ENCODE measurements around the gene ARG2.
"Not testable (repeated sequence)": the region's sequence is repeated elsewhere in the genome, so short reads cannot be mapped to it uniquely, and the experiment has no call there.

ARG2 gene

GRCh38 chr14:67595392-67595791 is 24.3 kb upstream of the ARG2 start:
- in situ Hi-C loops (cut with HindIII; ENCODE audit: low pct_unique_long_range_greater_than_20kb, low sequenced_read_pairs): loop anchor here (25.0 kb wide), 1 partner anchor 158 kb away; no protein-coding TSS in a partner anchor
- DNase-seq (ENCODE audit: low read depth in 1 of 2, low spot score in 1 of 2): no peak
- no peak for TF ChIP-seq JUND (IDR thresholded peaks at IDR 0.05; ENCODE audit: low read depth)

- no peak for TF ChIP-seq JUND (IDR thresholded peaks at IDR 0.05; ENCODE audit: low read depth)
- peak; percentile 93 for DNase-seq (ENCODE audit: low read depth in 1 of 2, low spot score in 1 of 2)
- in situ Hi-C loops (cut with HindIII; ENCODE audit: low pct_unique_long_range_greater_than_20kb, low sequenced_read_pairs): loop anchor here (25.0 kb wide), 1 partner anchor 163 kb away; no protein-coding TSS in a partner anchor
These were observed 19.8 kb upstream of the ARG2 start, which contains the start of gene PIGH for GRCh38 chr14:67599698-67600561. Gene PIGH (minus strand): TSS chr14:67600268. CDS start chr14:67600203, 65 bp downstream.

GRCh38 chr14:67600562-67600974 is 19.2 kb upstream of the ARG2 start:
- in situ Hi-C loops (cut with HindIII; ENCODE audit: low pct_unique_long_range_greater_than_20kb, low sequenced_read_pairs): not testable (repeated sequence)

GRCh38 chr14:67602076-67602475 is 17.6 kb upstream of the ARG2 start:
- no peak for TF ChIP-seq JUND (IDR thresholded peaks at IDR 0.05; ENCODE audit: low read depth)
- DNase-seq (ENCODE audit: low read depth in 1 of 2, low spot score in 1 of 2): no peak
- in situ Hi-C loops (cut with HindIII; ENCODE audit: low pct_unique_long_range_greater_than_20kb, low sequenced_read_pairs): no loop called here

More at GRCh38 chr14:67600562-67600974, 19.2 kb upstream of the ARG2 start:
- not testable (repeated sequence) for DNase-seq (ENCODE audit: low read depth in 1 of 2, low spot score in 1 of 2)

- no peak for TF ChIP-seq JUND (IDR thresholded peaks at IDR 0.05; ENCODE audit: low read depth)
- no peak for DNase-seq (ENCODE audit: low read depth in 1 of 2, low spot score in 1 of 2)
- in situ Hi-C loops (cut with HindIII; ENCODE audit: low pct_unique_long_range_greater_than_20kb, low sequenced_read_pairs): no loop called here
These were observed 16.6 kb upstream of the ARG2 start for GRCh38 chr14:67602995-67603545.

GRCh38 chr14:67607646-67608045 is 12.1 kb upstream of the ARG2 start:
- TF ChIP-seq JUND (IDR thresholded peaks at IDR 0.05; ENCODE audit: low read depth): no peak
- no peak for DNase-seq (ENCODE audit: low read depth in 1 of 2, low spot score in 1 of 2)
- in situ Hi-C loops (cut with HindIII; ENCODE audit: low pct_unique_long_range_greater_than_20kb, low sequenced_read_pairs): no loop called here

GRCh38 chr14:67609642-67610310 is 9.9 kb upstream of the ARG2 start:
- DNase-seq (ENCODE audit: low read depth in 1 of 2, low spot score in 1 of 2): no peak
- in situ Hi-C loops (cut with HindIII; ENCODE audit: low pct_unique_long_range_greater_than_20kb, low sequenced_read_pairs): no loop called here
- no peak for TF ChIP-seq JUND (IDR thresholded peaks at IDR 0.05; ENCODE audit: low read depth)

GRCh38 chr14:67610491-67610890 is 9.2 kb upstream of the ARG2 start:
- in situ Hi-C loops (cut with HindIII; ENCODE audit: low pct_unique_long_range_greater_than_20kb, low sequenced_read_pairs): no loop called here
- DNase-seq (ENCODE audit: low read depth in 1 of 2, low spot score in 1 of 2): no peak
- TF ChIP-seq JUND (IDR thresholded peaks at IDR 0.05; ENCODE audit: low read depth): no peak

GRCh38 chr14:67618617-67619063 is 1.1 kb upstream of the ARG2 start:
- DNase-seq (ENCODE audit: low read depth in 1 of 2, low spot score in 1 of 2): peak; percentile 34 to 82
- in situ Hi-C loops (cut with HindIII; ENCODE audit: low pct_unique_long_range_greater_than_20kb, low sequenced_read_pairs): no loop called here
- TF ChIP-seq JUND (IDR thresholded peaks at IDR 0.05; ENCODE audit: low read depth): no peak

GRCh38 chr14:67620217-67620785 is 581 bp downstream of the ARG2 start:
- TF ChIP-seq JUND (IDR thresholded peaks at IDR 0.05; ENCODE audit: low read depth): no peak
- peak; percentile 38 to 59 for DNase-seq (ENCODE audit: low read depth in 1 of 2, low spot score in 1 of 2)
- in situ Hi-C loops (cut with HindIII; ENCODE audit: low pct_unique_long_range_greater_than_20kb, low sequenced_read_pairs): no loop called here

- in situ Hi-C loops (cut with HindIII; ENCODE audit: low pct_unique_long_range_greater_than_20kb, low sequenced_read_pairs): no loop called here
- no peak for DNase-seq (ENCODE audit: low read depth in 1 of 2, low spot score in 1 of 2)
- TF ChIP-seq JUND (IDR thresholded peaks at IDR 0.05; ENCODE audit: low read depth): no peak
These were observed 3.0 kb downstream of the ARG2 start for GRCh38 chr14:67622675-67623074.

- in situ Hi-C loops (cut with HindIII; ENCODE audit: low pct_unique_long_range_greater_than_20kb, low sequenced_read_pairs): no loop called here
These were observed 3.4 kb downstream of the ARG2 start for GRCh38 chr14:67623114-67623513.

GRCh38 chr14:67626131-67626530 is 6.4 kb downstream of the ARG2 start:
- DNase-seq (ENCODE audit: low read depth in 1 of 2, low spot score in 1 of 2); in situ Hi-C loops (cut with HindIII; ENCODE audit: low pct_unique_long_range_greater_than_20kb, low sequenced_read_pairs): not testable (repeated sequence)

More at GRCh38 chr14:67623114-67623513, 3.4 kb downstream of the ARG2 start:
- TF ChIP-seq JUND (IDR thresholded peaks at IDR 0.05; ENCODE audit: low read depth): no peak
- no peak for DNase-seq (ENCODE audit: low read depth in 1 of 2, low spot score in 1 of 2)

Data from T47D (cell line).